Transverse colon (tissue), 4 donors: ENCODE data around the gene LMAN2L. TPM values are rescaled to one million over a fixed set of nuclear protein-coding genes. Genes with fewer than 3 reads are reported as not detected.

ENCODE experiments used
- DNase-seq: peaks from one replicate; pipeline ENCODE4 v3.0.0-alpha.2; 2019
- H3K27ac ChIP-seq, 4 donors: fragments of 200-600 bp; sonication (generic); 2 replicates each; pipeline ENCODE4 v1.5.1; 2016 to 2018; ENCODE audit warnings: inconsistent platforms in 4 of 4
- H3K27me3 ChIP-seq: fragments of 200-600 bp; sonication (generic); 2 replicates; pipeline ENCODE4 v1.5.1; 2017; ENCODE audit warnings: inconsistent platforms
- H3K36me3 ChIP-seq, 4 donors: fragments of 200-600 bp; sonication (generic); 2 replicates each; pipeline ENCODE4 v1.5.1; 2017 to 2019; ENCODE audit warnings: inconsistent platforms in 4 of 4
- H3K4me1 ChIP-seq, 4 donors: fragments of 200-600 bp; sonication (generic); 2 replicates each; pipeline ENCODE4 v1.5.1; 2017 to 2020; ENCODE audit warnings: inconsistent platforms in 4 of 4
- H3K4me3 ChIP-seq, 4 donors: fragments of 200-600 bp; sonication (generic); 1 replicate in 1 of 4; 2 replicates in 3 of 4; pipeline versions ENCODE4 v1.5.1 to v1.6.1; 2017 to 2019; ENCODE audit warnings: inconsistent platforms in 4 of 4
- H3K9me3 ChIP-seq, 2 donors: fragments of 200-600 bp; sonication (generic); 2 replicates each; pipeline ENCODE4 v1.5.1; 2017 to 2019; ENCODE audit warnings: inconsistent platforms in 2 of 2
- EP300 ChIP-seq: sonication (generic); formaldehyde crosslinking; IDR thresholded peaks from one replicate; pipeline ENCODE4 v1.6.1; 2017; ENCODE audit warnings: antibody characterized with exemption, low read depth
- POLR2A ChIP-seq: fragments of 450-650 bp; IDR thresholded peaks from one replicate; pipeline ENCODE4 v1.6.1; 2016; ENCODE audit warnings: antibody characterized with exemption, mild to moderate bottlenecking, moderate library complexity
- POLR2AphosphoS5 ChIP-seq, 3 donors: sonication (generic); formaldehyde crosslinking; IDR thresholded peaks; one replicate each; pipeline ENCODE4 v1.6.1; 2016; ENCODE audit warnings: antibody characterized with exemption in 3 of 3
- WGBS, 2 donors: methylation state at CpG; one replicate each; pipeline ENCODE4 v1.1.5; 2018; ENCODE audit warnings: low coverage in 1 of 2; 5-methylcytosine and 5-hydroxymethylcytosine counted together
- in situ Hi-C, 4 donors: fragments of 200-750 bp; cut with MboI; loops; one replicate each; pipeline versions ENCODE4 v1.15.0 to v1.15.1; 2017; ENCODE audit warnings: low sequenced_read_pairs in 3 of 4, low pct_ligation_motif_present in 1 of 4, low pct_unique_long_range_greater_than_20kb in 1 of 4
- intact Hi-C: fragments of 100-400 bp; cut with DNase I; formaldehyde crosslinking; loops from one replicate; pipeline ENCODE4 v1.15.1; 2023; ENCODE audit warnings: low total_unique reads
- total RNA-seq, 4 donors: library from RNA; depleted of rRNA; stranded (reverse); fragments of >200 nt; gene quantifications; one replicate each; pipeline ENCODE4 v1.1.0, GENCODE V29; 2016
- TF ChIP-seq, protein P1 (sequence below), 5 experiments: fragments of 200-600 bp in 3 of 5; fragments of 450-650 bp in 2 of 5; sonication (generic) in 3 of 5; IDR thresholded peaks; 1 replicate in 2 of 5; 2 replicates in 3 of 5; pipeline ENCODE4 v1.5.1; 2016 to 2017; ENCODE audit warnings: antibody characterized with exemption in 5 of 5, inconsistent platforms in 3 of 5, mild to moderate bottlenecking in 2 of 5, moderate library complexity in 1 of 5

Gene LMAN2L
- total RNA-seq, 4 donors from 2014 or later: 16.7 to 27.3 (median 19.0) TPM

DNA sequence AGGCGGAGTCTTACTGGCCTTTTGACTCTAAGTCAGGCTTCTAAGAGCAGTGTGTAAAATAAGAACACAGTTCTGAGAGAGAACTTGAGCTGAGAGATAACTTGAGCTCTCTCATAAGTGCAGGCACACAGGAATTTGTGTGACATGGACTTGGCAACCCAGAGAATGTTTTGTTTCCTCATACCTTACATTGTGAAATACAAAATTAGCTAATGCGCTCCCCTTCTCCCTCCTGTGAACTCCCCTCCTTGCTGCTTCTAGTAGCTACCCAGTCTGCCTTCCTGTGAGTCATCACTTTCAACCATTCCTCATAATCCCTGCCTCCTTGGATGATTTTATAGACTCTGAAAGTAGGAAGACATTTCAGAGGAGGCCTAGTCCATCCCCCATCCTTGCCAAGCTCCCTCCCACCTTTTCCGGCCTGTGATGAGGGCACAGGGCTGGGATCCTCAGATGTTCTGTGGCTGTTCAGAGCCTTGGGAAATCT lies 74.7 kb downstream of the LMAN2L start:
- intact Hi-C loops: no loop called here
- no peaks in the 10 kb centered on the region for H3K9me3 ChIP-seq
- in situ Hi-C loops: no loop called here
- H3K4me3 ChIP-seq: no peak overlapping the region
- WGBS, 2 donors: 77 to 82% methylated on average over 2 to 3 of the region's 3 CpGs
- H3K4me1 ChIP-seq: no peaks in the 10 kb centered on the region
- no peak for DNase-seq
- H3K27ac ChIP-seq: peak overlapping the region; percentile 1 to 33 (median 8)
- TF ChIP-seq POLR2AphosphoS5 (IDR thresholded peaks at IDR 0.05) (peak in 1 of 3 donors; percentile 21), EP300 (no peak), POLR2A (no peak)
- TF ChIP-seq, protein P1, sequence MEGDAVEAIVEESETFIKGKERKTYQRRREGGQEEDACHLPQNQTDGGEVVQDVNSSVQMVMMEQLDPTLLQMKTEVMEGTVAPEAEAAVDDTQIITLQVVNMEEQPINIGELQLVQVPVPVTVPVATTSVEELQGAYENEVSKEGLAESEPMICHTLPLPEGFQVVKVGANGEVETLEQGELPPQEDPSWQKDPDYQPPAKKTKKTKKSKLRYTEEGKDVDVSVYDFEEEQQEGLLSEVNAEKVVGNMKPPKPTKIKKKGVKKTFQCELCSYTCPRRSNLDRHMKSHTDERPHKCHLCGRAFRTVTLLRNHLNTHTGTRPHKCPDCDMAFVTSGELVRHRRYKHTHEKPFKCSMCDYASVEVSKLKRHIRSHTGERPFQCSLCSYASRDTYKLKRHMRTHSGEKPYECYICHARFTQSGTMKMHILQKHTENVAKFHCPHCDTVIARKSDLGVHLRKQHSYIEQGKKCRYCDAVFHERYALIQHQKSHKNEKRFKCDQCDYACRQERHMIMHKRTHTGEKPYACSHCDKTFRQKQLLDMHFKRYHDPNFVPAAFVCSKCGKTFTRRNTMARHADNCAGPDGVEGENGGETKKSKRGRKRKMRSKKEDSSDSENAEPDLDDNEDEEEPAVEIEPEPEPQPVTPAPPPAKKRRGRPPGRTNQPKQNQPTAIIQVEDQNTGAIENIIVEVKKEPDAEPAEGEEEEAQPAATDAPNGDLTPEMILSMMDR (IDR thresholded peaks at IDR 0.05): no peak
- no peaks in the 10 kb centered on the region for H3K36me3 ChIP-seq
- H3K27me3 ChIP-seq: no peaks in the 10 kb centered on the region

DNA sequence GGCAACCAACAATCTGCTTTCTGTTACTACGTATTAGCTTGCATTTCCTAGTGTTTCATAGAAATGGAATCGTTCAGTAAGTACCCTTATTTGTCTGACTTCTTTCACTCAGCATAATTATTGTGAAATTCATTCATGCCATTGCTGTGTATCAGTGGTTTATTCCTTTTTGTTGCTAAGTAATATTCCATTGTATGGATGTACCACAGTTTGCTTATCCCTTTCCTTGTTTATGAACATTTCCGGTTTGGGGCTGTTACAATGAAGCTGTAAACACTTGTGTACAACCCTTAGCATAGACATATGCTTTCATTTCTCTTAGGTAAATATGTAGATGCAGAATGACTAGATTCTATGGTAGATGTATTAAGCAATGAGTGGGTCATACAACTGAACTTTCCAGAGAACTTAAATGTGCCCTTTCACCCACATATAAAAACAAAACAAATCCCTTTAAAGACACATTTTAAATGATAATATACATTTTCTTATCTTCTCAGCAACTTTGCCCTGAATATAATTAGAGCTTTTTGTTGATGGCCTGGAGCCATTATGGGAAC lies 75.4 kb downstream of the LMAN2L start:
- H3K9me3 ChIP-seq: no peaks in the 10 kb centered on the region
- no peak for DNase-seq
- in situ Hi-C loops: no loop called here

DNA sequence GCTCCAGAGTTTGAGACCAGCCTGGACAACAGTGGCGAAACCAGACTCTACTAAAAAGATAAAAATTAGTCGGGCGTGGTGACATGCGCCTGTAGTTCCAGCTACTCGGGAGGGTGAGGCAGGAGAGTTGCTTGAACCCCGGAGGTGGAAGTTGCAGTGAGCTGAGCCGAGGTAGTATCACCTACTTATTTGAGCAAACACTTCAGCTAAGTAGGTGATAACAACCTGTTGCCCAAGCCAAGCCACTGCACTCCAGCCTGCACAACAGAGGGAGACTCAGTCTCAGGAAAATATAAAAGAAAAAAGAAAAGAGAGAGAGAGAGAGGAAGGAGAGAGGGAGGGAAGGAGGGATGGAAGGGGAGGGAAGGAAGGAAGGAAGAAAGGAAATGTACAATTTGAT lies 76.0 kb downstream of the LMAN2L start:
- WGBS, 2 donors: 82% methylated on average over 7 of the region's 7 CpGs; no CpG with 5 or more reads in 1 of the 2 donors
- DNase-seq: no peak
- TF ChIP-seq EP300 (no peak), POLR2A (no peak), POLR2AphosphoS5 (IDR thresholded peaks at IDR 0.05) (no peak)
- TF ChIP-seq, protein P1 (IDR thresholded peaks at IDR 0.05): no peak
- H3K27ac ChIP-seq: no peak overlapping the region
- H3K9me3 ChIP-seq: no peaks in the 10 kb centered on the region
- intact Hi-C loops (no loop called here), in situ Hi-C loops (no loop called here)
- no peak overlapping the region for H3K4me3 ChIP-seq
- no peaks in the 10 kb centered on the region for H3K27me3 ChIP-seq
- H3K4me1 ChIP-seq: no peaks in the 10 kb centered on the region
- H3K36me3 ChIP-seq: no peaks in the 10 kb centered on the region

More for the DNA sequence above, 75.4 kb downstream of the LMAN2L start:
- 73 to 88% methylated on average over 3 of the region's 3 CpGs for WGBS, 2 donors
- Histone ChIP-seq H3K27ac (peak overlapping the region in 1 of 4 donors; percentile 1), H3K4me3 (no peak overlapping the region), H3K27me3 (no peaks in the 10 kb centered on the region), H3K4me1 (no peaks in the 10 kb centered on the region), H3K36me3 (no peaks in the 10 kb centered on the region)
- intact Hi-C loops: no loop called here
- no peak for TF ChIP-seq POLR2A
- TF ChIP-seq EP300: no peak
- TF ChIP-seq, protein P1 (IDR thresholded peaks at IDR 0.05): no peak
- no peak for TF ChIP-seq POLR2AphosphoS5 (IDR thresholded peaks at IDR 0.05)

DNA sequence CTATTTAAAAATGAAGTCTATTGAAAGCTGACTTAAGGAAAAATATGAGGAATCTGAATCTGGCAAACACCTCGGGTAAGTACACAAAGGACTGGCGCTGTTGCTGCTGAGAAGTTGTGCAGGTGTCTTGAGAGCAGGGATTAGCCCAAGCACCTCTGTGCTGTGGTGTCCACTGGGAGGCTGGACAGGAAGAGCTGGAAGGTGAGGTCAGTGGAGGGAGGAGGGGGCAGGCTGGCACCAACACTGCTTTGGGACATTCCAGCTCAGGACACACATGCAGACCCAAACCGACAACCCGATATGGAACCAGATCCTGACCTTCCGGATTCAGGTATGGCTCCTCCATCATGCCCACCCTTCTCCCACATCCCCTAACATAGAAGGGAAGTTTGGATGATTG lies 76.7 kb downstream of the LMAN2L start:
- H3K27ac ChIP-seq: no peak overlapping the region

More for the DNA sequence above, 76.7 kb downstream of the LMAN2L start:
- in situ Hi-C loops: no loop called here
- H3K36me3 ChIP-seq: no peaks in the 10 kb centered on the region
- intact Hi-C loops: no loop called here
- 72 to 79% methylated on average over 2 to 5 of the region's 5 CpGs for WGBS, 2 donors
- H3K9me3 ChIP-seq: no peaks in the 10 kb centered on the region
- no peak overlapping the region for H3K4me3 ChIP-seq
- H3K4me1 ChIP-seq: no peaks in the 10 kb centered on the region
- H3K27me3 ChIP-seq: no peaks in the 10 kb centered on the region
- no peak for DNase-seq
- no peak for TF ChIP-seq POLR2AphosphoS5 (IDR thresholded peaks at IDR 0.05)
- TF ChIP-seq, protein P1 (IDR thresholded peaks at IDR 0.05): no peak
- TF ChIP-seq EP300: no peak
- no peak for TF ChIP-seq POLR2A
